Mucosa of gallbladder (tissue), 1 donor: ENCODE measurements around the gene CDHR3. TPM values are rescaled to one million over a fixed set of nuclear protein-coding genes. Genes with fewer than 3 reads are reported as not detected.

Source experiments
- DNase-seq: peaks from one replicate; pipeline ENCODE4 v3.0.0-alpha.2; 2020; ENCODE audit warnings: low spot score
- total RNA-seq: library from RNA; stranded (reverse); gene quantifications from one replicate; pipeline ENCODE4 v1.2.1, GENCODE V29; 2021
- donor health status: DM: no; HTN: no; CAD: no.

The CDHR3 gene
- total RNA-seq, 1 donor from 2014 or later: 3.1 TPM

GRCh38 chr7:106050746-106051117 is 87.7 kb downstream of the CDHR3 start:
- peak; percentile 41 for DNase-seq

DNA sequence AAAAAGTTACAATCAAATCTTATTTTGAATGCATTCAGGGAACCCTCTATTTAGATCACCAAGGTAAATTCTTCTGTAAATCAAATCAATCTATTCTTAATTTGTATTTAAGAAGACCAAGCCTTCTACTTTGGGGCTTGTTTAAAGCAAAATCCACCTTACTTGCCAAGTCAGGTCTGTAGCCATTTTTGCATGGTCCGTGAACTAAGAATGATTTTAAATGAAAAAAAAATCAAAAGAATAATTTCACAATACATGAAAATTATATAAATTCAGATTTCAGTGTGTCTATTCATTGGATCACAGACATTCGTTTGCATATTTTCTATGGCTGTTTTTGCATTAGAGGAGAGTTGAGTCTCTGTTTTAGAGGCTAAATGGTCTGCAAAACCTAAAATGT is 89.6 kb downstream of the CDHR3 start:
- no peak for DNase-seq

- no peak for DNase-seq
Observed at GRCh38 chr7:106053109-106053508, 90.0 kb downstream of the CDHR3 start.

- no peak for DNase-seq
Observed at GRCh38 chr7:106054156-106054910, 91.3 kb downstream of the CDHR3 start.

DNA sequence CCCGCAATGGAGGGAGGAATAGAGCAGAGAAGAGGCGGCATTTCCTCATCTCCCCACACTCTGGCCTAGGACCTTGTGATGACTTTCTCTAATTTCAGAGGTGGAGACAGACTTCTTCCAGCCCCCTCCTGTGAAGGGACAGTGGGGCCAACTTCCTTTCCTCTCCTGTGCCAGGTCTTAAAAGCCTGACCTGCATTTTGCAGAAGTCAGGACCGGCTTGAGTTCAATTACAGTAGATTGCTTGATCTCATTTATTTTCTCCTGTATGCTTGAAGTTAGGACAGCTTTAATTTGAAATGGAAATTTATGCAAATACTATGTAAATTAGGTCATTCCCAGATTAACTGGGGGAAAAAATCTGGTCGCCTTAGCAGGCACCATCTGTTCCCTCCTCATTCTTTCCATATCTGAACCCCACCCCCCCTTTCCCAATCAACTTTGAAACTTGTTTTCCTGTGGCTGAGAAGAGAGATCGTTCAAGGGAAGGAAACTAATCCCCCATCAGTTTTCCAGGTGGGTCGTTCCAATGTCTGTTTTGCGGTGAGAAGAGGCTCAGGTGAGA is 92.0 kb downstream of the CDHR3 start:
- no peak for DNase-seq

GRCh38 chr7:106056513-106057203 is 93.6 kb downstream of the CDHR3 start:
- DNase-seq: peak; percentile 73

DNA sequence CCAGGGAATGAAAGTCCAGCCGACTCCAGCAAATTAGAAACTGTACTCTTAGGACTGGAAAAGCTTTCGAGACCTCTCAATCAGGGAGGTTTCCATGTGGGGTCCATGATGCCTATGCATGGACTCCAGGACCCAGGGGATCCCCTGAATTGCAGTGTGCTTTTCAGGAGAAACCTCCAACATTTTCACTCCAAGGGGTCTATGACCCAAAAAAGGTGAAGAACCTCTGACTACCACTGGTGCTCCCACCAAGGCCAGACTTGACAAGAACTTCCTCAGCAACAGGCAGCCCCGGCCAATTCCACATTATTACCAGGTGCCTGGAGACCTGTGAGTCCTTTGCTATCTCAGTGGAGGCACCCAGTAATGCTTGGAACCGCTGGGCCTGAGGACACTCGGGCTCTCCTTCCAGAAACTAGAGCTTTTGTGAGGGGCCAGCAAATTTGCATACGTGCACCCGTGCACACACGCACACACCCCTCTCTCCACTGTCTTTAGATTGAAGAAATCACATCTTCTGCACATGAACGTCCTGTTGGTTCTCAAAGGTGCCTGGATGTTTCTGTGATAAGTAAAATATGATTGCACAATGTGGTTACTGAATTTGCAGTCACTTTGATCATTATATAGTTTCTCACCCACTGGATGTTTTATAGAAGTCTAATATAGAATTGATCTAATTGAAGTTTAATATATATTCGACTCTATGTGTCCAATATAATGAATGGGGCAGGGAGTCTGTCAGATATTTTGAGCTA is 94.3 kb downstream of the CDHR3 start:
- DNase-seq: no peak

- peak; percentile 86 for DNase-seq
Observed at GRCh38 chr7:106057962-106058927, 95.2 kb downstream of the CDHR3 start.

DNA sequence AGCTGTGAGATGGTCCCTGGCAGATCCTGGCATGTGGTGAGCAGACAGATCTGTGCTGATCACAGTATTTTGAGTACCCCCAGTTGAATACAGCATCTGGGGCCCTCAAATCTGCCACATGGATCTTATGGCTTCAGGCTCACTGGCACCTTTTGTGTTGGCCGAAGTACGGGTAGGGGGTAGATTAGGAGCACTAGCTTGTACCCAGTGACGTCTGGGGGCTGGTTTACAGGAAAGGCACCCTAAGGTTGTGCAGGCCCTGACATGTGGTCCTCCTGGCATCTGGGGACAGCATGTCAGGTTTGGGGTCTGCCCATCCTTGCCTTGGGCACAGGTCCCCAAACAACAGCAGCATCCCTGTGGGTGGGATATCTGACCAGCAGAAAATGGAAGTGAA is 95.9 kb downstream of the CDHR3 start:
- no peak for DNase-seq

GRCh38 chr7:106059556-106059955 is 96.5 kb downstream of the CDHR3 start:
- no peak for DNase-seq

GRCh38 chr7:106060394-106060920 is 97.4 kb downstream of the CDHR3 start:
- DNase-seq: no peak

DNA sequence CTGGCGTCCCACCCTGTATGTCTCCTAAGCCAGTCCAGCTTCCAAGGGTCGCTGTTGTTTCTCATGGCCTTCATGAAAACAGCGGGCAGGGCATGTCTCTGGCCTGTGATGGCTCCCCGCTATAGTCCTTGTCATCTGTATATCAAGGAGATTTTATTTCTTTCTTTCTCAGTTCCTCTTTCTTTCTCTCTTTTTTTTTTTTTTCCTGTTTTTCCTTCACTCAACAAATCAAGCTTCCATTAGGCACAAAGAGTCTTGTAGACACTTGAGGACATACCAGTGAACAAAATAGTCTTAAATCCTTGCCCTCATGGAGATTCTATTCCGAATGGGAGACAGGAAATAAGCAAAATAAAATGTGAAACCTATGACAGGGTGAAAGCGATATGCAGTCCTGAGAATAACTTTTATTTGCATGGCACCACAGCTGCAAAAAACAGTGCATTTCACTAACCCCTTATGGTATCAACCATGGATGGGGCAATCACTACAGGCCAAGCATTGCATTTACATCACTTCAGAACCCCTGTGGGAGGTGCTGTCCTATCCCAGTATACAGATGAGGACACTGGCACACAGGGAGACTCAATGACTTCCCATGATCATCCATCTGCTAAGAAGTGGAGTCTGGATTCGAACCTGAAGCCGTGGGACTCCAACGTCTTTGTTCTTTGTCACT is 98.4 kb downstream of the CDHR3 start:
- DNase-seq: no peak

DNA sequence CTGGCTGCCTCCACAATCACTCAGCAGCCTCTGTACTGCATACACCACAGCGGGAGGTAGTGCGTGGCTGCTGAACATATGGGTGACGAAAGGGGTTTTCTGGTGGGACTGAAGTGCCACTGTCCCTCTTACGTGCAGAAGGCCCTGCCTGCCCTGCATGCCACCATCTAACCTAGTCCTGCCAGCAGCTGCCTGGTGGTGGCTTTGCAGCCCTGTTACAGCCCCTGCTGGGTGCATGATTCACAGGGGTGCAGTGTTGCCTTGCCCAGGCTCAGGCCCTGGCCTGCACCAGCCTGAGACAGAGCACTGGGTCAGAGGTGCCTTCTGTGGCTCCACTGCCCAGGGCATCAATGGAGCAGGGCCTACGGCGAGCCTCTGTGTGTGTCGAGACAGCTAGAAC is 98.9 kb downstream of the CDHR3 start:
- no peak for DNase-seq

- DNase-seq: no peak
Observed at GRCh38 chr7:106062521-106062931, 99.5 kb downstream of the CDHR3 start.

GRCh38 chr7:106063024-106063423 is 100.0 kb downstream of the CDHR3 start:
- no peak for DNase-seq

GRCh38 chr7:106063692-106064091 is 100.6 kb downstream of the CDHR3 start:
- DNase-seq: no peak

GRCh38 chr7:106064316-106064715 is 101.3 kb downstream of the CDHR3 start:
- DNase-seq: no peak

GRCh38 chr7:106064771-106065574 is 101.9 kb downstream of the CDHR3 start:
- DNase-seq: peak; percentile 90
